ENCODE data around the gene ACAP2.

The ACAP2 gene

GRCh38 chr3:195256639-195257453 lies 186.0 kb downstream of the ACAP2 start:
- no peak overlapping the region for H3K4me3 ChIP-seq (ENCODE audit: low read length)
- DNase-seq (ENCODE audit: low read depth), result no peak
- TF ChIP-seq, protein P1, sequence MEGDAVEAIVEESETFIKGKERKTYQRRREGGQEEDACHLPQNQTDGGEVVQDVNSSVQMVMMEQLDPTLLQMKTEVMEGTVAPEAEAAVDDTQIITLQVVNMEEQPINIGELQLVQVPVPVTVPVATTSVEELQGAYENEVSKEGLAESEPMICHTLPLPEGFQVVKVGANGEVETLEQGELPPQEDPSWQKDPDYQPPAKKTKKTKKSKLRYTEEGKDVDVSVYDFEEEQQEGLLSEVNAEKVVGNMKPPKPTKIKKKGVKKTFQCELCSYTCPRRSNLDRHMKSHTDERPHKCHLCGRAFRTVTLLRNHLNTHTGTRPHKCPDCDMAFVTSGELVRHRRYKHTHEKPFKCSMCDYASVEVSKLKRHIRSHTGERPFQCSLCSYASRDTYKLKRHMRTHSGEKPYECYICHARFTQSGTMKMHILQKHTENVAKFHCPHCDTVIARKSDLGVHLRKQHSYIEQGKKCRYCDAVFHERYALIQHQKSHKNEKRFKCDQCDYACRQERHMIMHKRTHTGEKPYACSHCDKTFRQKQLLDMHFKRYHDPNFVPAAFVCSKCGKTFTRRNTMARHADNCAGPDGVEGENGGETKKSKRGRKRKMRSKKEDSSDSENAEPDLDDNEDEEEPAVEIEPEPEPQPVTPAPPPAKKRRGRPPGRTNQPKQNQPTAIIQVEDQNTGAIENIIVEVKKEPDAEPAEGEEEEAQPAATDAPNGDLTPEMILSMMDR (IDR thresholded peaks at IDR 0.05; ENCODE audit: insufficient read depth, low read depth, low read length, missing control alignments), result no peak

DNA sequence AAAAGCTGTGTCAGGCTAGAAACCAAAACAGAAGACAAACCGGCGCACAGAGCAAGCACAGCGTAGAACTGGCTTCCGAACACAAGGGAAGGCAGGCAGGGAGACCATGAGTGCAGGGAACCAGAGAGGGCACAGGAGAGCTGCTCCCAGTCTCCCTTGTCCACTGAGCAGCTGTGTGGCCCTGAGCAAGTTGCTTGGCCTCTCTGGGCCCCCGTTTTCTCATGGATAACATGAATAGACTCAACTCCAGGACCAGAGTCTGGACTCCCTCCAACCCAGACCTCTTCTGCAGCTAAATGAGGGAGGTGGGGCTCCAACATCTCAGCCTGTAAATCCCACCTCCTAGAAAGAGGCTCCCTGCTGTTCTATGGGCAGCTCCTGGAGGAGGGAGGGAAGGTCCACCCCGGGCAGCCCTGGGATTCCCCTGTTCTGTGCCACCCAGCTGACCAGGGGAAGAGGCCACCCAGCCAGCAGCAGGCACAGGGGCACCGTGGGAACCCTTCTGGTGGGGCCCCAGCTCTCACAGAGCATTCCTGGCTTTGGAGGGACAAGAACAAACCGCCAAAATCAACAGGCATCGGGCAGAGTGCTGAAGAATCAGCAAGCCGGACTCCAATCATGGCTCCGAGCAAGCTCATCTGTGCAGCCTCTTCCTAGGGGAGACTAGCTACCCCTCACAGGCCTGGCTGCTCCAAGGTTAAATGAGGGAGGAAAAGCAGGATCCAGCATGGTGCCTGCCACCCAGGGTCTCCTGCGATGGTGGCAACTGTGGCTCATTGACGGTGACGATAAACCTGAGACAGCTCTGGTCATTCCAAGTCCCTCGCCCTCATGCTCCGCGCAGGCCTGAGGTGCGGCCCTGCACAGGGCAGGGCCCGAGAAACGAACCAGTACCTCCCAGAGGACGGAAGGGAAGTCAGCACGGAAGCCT lies 187.0 kb downstream of the ACAP2 start:
- TF ChIP-seq, protein P1 (IDR thresholded peaks at IDR 0.05; ENCODE audit: insufficient read depth, low read depth, low read length, missing control alignments), result no peak
- H3K4me3 ChIP-seq (ENCODE audit: low read length), result no peak overlapping the region
- DNase-seq (ENCODE audit: low read depth), result no peak

- TF ChIP-seq, protein P1 (IDR thresholded peaks at IDR 0.05; ENCODE audit: insufficient read depth, low read depth, low read length, missing control alignments), result no peak
- no peak for DNase-seq (ENCODE audit: low read depth)
- H3K4me3 ChIP-seq (ENCODE audit: low read length), result no peak overlapping the region
Measured at GRCh38 chr3:195255176-195255500, 187.7 kb downstream of the ACAP2 start.

- H3K4me3 ChIP-seq (ENCODE audit: low read length), result no peak overlapping the region
- DNase-seq (ENCODE audit: low read depth), result no peak
- TF ChIP-seq, protein P1 (IDR thresholded peaks at IDR 0.05; ENCODE audit: insufficient read depth, low read depth, low read length, missing control alignments), result no peak
Measured at GRCh38 chr3:195254454-195255175, 188.2 kb downstream of the ACAP2 start.

DNA sequence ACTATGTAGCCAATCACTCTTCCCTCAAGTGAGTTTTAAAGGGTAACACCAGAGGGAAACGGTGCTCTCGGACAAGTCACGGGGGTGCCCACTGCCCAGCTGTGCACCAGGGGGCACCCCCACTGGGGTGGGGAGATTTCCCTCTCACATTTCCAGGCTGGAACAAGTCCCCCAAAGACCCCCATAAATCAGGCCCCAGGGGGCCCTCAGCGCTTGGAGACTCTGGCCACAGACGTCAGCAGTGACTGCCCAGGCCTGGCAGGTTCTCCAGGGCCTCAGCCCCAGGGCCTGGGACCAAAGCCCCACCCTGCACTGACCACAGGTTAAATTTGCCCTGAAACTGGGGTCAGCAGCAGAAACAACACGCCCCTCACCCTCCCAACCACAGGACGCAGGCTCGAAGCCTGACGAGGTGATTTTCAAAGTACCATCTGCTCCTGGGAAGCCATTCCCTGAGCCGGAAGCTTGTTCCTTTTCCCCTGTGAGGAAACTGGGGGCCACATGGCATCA lies 188.8 kb downstream of the ACAP2 start:
- TF ChIP-seq, protein P1 (IDR thresholded peaks at IDR 0.05; ENCODE audit: insufficient read depth, low read depth, low read length, missing control alignments), result no peak

DNA sequence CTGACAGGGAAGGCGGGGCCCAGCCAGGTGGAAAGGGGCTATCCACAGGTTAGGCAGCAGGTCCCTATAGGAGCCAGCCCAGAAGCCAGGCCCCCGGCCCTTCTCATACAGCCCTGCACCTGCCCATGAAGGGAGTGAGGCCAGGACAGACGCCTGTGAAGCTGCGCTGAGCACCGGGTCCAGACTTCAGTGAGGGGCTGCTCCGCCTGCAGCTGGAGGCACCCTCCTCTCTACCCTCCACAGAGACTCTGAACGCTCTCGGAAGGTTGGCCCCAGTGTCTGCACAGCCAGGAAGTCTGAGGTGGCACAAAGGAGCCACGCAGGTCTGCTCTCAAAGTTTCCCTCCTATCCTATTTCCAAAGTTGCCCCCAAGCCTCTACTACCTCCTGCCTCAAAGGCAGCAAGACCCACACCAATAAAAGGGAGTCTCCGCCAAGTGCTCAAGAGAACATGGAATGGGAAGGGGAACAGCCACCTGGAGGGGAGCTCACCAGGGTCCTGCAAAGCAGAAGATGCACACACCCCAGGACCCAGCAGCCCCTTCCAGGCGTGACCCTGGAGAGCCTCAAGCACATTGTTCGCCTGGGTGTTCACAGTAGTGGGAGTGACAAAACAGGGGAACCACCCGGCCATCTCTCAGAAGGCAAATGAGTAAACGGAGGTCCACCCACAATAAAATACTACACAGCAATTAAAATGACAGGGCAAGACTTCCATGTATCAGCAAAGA lies 191.3 kb downstream of the ACAP2 start:
- TF ChIP-seq, protein P1 (IDR thresholded peaks at IDR 0.05; ENCODE audit: insufficient read depth, low read depth, low read length, missing control alignments), result no peak
- no peak for DNase-seq (ENCODE audit: low read depth)
- H3K4me3 ChIP-seq (ENCODE audit: low read length), result no peak overlapping the region

More for the DNA sequence above, 188.8 kb downstream of the ACAP2 start:
- no peak overlapping the region for H3K4me3 ChIP-seq (ENCODE audit: low read length)
- DNase-seq (ENCODE audit: low read depth), result no peak

Measured in epithelial cell of esophagus (primary cell).